Keratinocyte (primary cell): Measurements from ENCODE around the gene ABI1.

Experiments
- CTCF ChIP-seq, 3 experiments: IDR thresholded peaks in 1 of 3; conservative IDR thresholded peaks in 1 of 3; optimal IDR thresholded peaks in 1 of 3; 2 replicates in 2 of 3; 3 replicates in 1 of 3; pipeline versions ENCODE3 to v1.5.1; 2011; ENCODE audit warnings: low read length in 3 of 3, mild to moderate bottlenecking in 3 of 3, moderate library complexity in 2 of 3, control low read depth in 1 of 3, inconsistent platforms in 1 of 3; ENCODE audit not compliant: insufficient read depth in 2 of 3; ENCODE audit errors: extremely low read depth in 1 of 3
- EZH2 ChIP-seq: IDR thresholded peaks from one replicate; pipeline ENCODE4 v1.6.1; 2012; ENCODE audit warnings: inconsistent platforms, mild to moderate bottlenecking, low read length, moderate library complexity

GRCh38 chr10:26839966-26840627 lies 20.7 kb downstream of the ABI1 start:
- no peak for TF ChIP-seq EZH2
- TF ChIP-seq CTCF (optimal IDR thresholded peaks at IDR 0.05 in 1 of 3, IDR thresholded peaks at IDR 0.05 in 1 of 3, conservative IDR thresholded peaks at IDR 0.05 in 1 of 3; ENCODE audit: extremely low read depth in 1 of 3, insufficient read depth in 2 of 3, low read length in 3 of 3): no peak
